Neural cell (in vitro differentiated cells): ENCODE results near the gene SLC9A5.

ENCODE experiments used
- EP300 ChIP-seq: fragments of 450-650 bp; conservative IDR thresholded peaks from 2 replicates; pipeline ENCODE4 v1.6.1; 2014; ENCODE audit warnings: antibody characterized with exemption, mild to moderate bottlenecking, moderate library complexity; ENCODE audit not compliant: poor library complexity, severe bottlenecking
- EZH2 ChIP-seq: fragments of 200-600, 300-800 bp; shearing (Covaris generic), sonication (generic); IDR thresholded peaks from 2 replicates; pipeline ENCODE4 v1.6.1; 2014; ENCODE audit warnings: antibody characterized with exemption, low read length, borderline replicate concordance, mild to moderate bottlenecking; ENCODE audit not compliant: insufficient read depth, poor library complexity, severe bottlenecking
- MXI1 ChIP-seq: fragments of 450-650 bp; conservative IDR thresholded peaks from 2 replicates; pipeline ENCODE4 v1.6.1; 2014; ENCODE audit warnings: antibody characterized with exemption, mild to moderate bottlenecking; ENCODE audit not compliant: poor library complexity, severe bottlenecking
- POLR2AphosphoS5 ChIP-seq: IDR thresholded peaks from 2 replicates; pipeline ENCODE4 v1.6.1; 2012
- RAD21 ChIP-seq: fragments of 450-650 bp; conservative IDR thresholded peaks from 2 replicates; pipeline ENCODE4 v1.6.1; 2014; ENCODE audit warnings: antibody characterized with exemption, mild to moderate bottlenecking, moderate library complexity
- SMC3 ChIP-seq: fragments of 450-650 bp; conservative IDR thresholded peaks from 2 replicates; pipeline ENCODE4 v1.6.1; 2014; ENCODE audit warnings: antibody characterized with exemption, mild to moderate bottlenecking, moderate library complexity; ENCODE audit not compliant: poor library complexity
- TAF1 ChIP-seq: IDR thresholded peaks from 2 replicates; pipeline ENCODE4 v1.6.1; 2012; ENCODE audit warnings: low read depth
- TF ChIP-seq, protein P1 (sequence below): fragments of 450-650 bp; IDR thresholded peaks from 2 replicates; pipeline ENCODE4 v1.5.1; 2014; ENCODE audit warnings: antibody characterized with exemption, mild to moderate bottlenecking, moderate library complexity; ENCODE audit not compliant: poor library complexity, severe bottlenecking
- TF ChIP-seq, protein P2 (sequence below): IDR thresholded peaks from 2 replicates; pipeline ENCODE4 v1.6.1; 2012; ENCODE audit warnings: borderline replicate concordance

DNA sequence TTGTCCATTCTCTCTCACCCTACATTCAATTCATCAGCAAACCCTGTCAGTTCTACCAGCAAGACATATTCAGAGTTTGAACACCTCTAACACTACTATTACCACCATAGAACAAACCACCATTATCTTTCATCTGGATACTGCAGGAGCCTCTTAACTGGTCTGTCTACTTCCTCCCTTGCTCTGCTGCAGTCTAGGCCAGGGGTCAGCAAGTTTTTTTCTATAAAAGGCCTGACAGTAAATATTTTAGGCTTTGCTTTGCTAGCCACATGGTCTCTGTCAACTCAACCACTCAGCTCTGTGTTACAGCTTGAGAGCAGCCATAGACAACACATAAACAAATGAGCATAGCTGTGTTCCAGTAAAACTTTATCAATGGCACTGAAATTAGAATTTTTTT lies 63.9 kb downstream of the SLC9A5 start:
- TF ChIP-seq, protein P1, sequence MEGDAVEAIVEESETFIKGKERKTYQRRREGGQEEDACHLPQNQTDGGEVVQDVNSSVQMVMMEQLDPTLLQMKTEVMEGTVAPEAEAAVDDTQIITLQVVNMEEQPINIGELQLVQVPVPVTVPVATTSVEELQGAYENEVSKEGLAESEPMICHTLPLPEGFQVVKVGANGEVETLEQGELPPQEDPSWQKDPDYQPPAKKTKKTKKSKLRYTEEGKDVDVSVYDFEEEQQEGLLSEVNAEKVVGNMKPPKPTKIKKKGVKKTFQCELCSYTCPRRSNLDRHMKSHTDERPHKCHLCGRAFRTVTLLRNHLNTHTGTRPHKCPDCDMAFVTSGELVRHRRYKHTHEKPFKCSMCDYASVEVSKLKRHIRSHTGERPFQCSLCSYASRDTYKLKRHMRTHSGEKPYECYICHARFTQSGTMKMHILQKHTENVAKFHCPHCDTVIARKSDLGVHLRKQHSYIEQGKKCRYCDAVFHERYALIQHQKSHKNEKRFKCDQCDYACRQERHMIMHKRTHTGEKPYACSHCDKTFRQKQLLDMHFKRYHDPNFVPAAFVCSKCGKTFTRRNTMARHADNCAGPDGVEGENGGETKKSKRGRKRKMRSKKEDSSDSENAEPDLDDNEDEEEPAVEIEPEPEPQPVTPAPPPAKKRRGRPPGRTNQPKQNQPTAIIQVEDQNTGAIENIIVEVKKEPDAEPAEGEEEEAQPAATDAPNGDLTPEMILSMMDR: no peak
- no peak for TF ChIP-seq TAF1
- TF ChIP-seq RAD21: no peak
- TF ChIP-seq EZH2: no peak
- TF ChIP-seq EP300: no peak
- no peak for TF ChIP-seq POLR2AphosphoS5
- TF ChIP-seq MXI1: no peak
- no peak for TF ChIP-seq SMC3
- TF ChIP-seq, protein P2, sequence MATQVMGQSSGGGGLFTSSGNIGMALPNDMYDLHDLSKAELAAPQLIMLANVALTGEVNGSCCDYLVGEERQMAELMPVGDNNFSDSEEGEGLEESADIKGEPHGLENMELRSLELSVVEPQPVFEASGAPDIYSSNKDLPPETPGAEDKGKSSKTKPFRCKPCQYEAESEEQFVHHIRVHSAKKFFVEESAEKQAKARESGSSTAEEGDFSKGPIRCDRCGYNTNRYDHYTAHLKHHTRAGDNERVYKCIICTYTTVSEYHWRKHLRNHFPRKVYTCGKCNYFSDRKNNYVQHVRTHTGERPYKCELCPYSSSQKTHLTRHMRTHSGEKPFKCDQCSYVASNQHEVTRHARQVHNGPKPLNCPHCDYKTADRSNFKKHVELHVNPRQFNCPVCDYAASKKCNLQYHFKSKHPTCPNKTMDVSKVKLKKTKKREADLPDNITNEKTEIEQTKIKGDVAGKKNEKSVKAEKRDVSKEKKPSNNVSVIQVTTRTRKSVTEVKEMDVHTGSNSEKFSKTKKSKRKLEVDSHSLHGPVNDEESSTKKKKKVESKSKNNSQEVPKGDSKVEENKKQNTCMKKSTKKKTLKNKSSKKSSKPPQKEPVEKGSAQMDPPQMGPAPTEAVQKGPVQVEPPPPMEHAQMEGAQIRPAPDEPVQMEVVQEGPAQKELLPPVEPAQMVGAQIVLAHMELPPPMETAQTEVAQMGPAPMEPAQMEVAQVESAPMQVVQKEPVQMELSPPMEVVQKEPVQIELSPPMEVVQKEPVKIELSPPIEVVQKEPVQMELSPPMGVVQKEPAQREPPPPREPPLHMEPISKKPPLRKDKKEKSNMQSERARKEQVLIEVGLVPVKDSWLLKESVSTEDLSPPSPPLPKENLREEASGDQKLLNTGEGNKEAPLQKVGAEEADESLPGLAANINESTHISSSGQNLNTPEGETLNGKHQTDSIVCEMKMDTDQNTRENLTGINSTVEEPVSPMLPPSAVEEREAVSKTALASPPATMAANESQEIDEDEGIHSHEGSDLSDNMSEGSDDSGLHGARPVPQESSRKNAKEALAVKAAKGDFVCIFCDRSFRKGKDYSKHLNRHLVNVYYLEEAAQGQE: no peak
